HG03469 (cell line): ENCODE measurements around the gene AP1M1.

Source experiments
- ATAC-seq: cut with Tn5 transposase; IDR thresholded peaks from one replicate; pipeline ENCODE4 v1.9.1; 2021; ENCODE audit warnings: mild to moderate bottlenecking, moderate library complexity, moderate number of reproducible peaks; ENCODE audit not compliant: unreplicated experiment

The AP1M1 gene

DNA sequence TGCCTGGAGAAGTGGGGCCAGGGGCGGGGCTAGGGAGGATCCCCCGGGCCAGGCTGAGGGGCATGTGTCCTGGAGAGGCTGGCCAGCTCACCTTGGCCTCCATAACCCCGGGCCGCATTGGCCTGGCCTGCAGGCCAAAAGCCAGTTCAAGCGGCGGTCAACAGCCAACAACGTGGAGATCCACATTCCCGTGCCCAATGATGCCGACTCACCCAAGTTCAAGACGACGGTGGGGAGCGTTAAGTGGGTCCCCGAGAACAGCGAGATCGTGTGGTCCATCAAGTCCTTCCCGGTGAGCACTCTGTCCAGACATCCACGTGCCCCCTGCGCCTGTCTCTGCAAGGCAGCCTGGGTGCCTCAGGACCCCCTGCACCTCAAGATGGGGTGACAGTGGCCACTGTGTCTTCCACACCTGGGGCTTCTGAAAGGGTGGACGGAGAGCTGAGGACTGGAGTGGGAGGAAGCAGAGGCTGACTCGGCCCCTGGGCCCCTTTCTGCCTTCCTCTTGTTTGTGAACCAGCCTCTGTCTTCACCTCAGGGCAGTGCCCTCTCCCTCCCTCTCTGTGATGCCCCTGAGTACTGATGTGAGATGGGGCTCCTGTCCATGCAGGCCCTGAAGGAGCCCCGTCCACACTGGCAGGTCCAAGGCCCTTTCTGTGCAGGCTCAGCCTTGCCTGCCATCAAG, 31.1 kb downstream of the AP1M1 start:
- ATAC-seq: no peak

DNA sequence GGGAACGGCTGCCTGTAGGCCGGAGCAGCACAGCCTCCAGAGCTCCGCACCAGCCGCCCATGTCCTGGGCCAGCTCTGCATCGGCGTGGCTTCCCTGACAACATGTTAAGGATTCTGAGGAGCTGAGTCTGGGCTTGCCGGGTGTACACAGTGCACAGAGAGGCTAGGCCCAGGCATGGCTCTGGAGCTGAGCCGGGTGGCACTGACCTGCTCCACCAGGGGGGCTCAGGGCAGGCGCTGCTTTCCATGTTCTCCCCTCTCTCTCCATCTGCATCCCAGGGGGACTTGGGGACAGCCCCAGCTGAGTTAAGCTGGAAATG, 31.6 kb downstream of the AP1M1 start:
- no peak for ATAC-seq

DNA sequence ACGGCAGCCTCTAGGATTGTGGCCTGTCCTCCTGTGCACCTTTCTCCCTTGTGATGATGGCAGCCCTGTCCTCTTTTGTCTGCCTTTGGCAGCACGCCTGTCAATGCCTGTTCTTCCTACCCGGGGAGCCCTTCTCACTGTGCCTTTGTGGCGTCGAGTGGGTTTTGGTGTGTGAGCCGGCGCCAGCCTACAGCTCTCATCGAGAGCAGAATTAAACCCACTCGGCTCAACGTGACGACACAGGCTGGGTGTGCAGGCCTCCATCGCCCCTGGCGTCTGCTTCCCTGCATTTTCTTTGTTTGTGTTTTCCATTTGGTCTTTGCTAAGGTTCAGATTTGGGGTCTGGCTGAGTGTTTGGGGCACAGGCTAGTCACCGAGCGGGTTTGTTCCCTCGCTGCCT, 34.4 kb downstream of the AP1M1 start:
- ATAC-seq: no peak

DNA sequence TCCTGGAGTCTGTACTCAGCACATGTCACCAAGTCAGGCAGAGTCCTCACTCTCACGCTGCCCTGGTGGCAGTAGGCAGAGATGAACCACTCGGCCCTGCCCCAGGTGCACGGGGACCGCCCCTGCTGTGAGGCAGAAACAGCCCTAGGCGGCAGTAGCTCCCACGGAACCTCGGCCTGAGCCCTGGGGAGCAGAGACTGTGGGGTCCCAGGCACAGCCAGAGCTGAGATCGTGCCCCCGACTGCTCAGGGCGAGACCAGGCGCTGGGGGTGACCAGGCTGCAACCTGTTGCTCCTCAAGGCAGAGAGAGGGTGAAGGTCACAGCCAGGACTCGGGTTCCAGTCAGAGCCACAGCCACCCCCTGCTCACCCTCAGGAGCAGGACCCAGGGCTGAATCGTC, 34.9 kb downstream of the AP1M1 start:
- ATAC-seq: no peak

DNA sequence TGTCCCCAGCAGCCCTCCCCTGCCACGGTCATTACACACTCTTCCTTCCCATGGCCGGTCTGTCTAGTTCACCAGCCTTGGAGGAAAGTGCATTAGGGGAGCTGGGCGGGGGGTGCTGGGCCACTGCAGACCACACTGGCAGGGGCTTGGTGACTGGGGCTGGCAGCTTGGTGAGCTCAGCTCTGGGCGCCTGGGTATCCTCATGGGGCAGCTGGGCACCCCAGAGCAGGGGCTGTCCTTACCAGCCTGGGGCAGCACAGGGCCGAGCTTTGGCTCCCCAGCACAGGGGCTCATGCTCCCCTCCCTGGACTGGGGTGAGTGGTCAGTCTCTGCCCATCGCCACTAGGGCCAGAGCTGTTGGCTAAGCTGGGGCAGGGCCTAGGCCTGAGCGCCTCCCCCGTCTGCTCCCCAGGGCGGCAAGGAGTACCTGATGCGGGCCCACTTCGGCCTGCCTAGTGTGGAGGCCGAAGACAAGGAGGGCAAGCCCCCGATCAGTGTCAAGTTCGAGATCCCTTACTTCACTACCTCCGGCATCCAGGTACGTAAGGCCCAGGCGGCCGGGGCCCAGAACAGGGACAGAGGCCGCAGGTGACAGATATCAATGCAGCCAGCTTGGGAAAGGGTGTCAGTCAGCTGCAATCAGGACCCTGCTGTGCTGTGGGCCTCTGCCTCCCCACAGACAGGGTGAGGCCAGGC, 35.5 kb downstream of the AP1M1 start:
- ATAC-seq: no peak

DNA sequence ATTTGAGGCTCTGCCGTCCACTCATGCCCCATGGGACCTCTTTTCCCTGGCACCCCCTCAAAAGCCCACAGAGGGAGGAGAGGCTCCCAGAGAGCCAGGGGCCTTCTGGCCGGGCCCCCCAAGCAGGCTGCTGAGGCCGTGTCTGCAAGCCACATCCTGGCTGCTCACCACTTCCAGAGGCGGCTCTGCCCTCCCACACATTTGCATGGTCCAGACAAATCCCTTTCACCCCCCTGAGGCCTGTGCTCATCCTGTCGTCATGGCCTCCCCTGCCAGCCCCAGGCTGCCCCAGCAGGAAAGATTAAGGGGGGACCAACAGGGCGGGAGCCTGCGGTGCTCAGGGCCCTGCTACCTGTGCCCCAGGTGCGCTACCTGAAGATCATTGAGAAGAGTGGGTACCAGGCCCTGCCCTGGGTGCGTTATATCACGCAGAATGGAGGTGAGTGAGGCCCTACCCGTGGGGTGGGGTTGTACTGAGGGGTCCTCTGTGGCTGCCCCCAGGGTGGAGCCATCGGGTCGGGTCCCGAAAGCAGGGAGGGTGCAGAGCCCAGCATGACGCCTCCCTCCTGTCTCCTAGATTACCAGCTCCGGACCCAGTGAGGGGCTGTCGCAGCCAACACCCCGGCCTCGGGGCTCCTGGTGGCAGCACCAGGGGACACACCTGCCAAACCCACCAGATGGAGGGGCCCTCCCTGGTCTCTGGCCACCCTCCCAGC, 36.3 kb downstream of the AP1M1 start:
- no peak for ATAC-seq

DNA sequence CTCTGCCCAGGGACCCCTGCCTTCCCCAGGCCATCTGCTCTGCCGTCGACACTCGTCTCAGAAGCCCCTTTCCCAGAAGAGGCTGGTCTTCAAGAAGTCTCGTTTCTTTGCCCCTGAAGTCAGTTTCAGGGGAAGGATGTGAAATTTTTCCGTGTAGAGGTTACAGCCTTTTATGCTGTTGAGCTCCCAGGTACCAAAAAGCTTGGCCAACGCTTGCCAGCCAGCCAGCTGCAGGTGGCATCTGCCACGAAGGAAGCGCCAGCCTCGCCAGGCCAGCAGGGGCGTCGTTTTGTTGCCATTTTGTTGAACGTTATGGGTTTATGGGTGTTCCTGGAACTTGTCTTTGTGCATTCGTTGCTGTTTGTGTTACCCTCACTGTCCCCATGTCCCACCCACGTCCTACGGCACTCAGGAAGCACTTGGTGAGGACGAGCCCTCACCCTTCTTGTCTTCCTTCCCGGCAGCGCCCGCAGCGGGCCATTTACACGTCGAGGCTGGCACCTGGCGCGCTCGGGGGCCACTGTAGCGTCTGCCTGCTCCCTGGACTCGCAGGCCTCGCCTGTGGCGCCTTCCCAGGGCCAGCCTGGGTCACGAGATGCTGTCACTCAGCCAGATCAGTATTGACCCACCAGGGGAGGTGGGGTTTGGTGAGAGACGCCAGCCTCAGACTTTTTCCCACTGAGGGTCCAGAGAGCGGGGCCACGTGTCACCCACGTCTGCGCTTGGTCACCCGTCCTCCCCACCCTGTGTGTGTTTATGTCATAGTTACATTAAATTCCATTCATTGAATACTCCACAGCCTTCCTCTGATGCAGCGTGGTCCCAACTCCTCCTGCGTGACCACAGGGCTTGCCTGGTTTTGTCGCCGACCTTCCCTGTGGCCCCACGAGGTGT, 37.1 kb downstream of the AP1M1 start:
- no peak for ATAC-seq

DNA sequence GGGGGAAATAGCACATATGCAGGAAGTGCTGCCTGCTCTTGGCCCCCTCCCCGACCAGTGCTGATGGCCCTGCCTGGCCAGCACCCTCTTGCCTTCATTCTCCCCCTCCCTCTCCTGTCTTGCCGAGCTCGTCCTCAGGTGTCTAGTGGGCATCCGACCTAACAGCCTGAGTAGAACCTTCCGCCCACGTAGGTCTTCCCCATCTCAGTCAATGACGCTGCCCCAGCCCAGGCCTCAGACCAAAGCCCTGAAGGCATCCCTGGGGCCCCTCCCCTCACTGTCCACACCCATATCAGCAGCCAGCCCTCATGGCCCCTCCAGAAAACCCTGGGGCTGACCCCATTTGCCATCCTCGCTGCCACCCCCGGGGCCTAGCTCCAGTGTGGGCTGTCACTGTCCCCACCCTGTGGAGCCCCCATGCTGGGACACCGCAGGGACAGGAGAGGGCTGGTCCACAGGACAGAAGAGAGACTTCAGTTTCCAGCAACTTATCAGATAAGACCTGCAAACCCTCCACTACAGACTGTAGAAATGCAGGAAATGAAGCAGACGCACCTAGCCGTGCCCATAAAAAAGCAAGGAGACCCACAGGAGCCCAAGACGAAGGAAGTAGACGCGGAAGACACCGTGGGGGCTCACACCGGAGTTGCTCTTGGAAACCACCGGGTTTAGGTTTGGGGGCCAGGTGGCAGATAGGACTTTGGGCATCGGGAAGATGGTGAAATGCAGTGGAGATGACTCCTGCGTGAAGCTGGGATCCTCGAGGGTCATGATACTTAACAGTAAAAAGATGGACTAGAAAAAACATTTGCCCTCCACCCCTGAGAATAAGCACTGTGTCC, 38.3 kb downstream of the AP1M1 start:
- ATAC-seq: no peak

DNA sequence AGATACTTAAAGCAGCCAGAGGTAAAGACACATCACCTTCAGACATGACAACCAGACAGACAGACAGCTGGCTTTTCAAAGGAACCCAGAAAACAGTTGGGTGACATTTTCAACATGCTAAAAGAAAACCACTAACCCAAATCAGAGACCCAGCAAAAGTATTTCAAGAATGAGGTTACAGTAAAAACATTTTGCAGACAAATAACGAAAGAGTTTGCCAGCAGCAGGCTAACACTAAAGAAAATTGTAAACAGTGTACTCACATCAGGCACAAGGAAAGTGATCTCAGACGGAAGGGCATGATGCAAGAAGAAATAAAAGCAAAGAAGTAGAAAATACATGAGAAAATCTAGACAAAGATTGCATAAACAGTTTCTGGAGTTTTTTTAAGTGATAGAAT, 46.4 kb downstream of the AP1M1 start:
- no peak for ATAC-seq

DNA sequence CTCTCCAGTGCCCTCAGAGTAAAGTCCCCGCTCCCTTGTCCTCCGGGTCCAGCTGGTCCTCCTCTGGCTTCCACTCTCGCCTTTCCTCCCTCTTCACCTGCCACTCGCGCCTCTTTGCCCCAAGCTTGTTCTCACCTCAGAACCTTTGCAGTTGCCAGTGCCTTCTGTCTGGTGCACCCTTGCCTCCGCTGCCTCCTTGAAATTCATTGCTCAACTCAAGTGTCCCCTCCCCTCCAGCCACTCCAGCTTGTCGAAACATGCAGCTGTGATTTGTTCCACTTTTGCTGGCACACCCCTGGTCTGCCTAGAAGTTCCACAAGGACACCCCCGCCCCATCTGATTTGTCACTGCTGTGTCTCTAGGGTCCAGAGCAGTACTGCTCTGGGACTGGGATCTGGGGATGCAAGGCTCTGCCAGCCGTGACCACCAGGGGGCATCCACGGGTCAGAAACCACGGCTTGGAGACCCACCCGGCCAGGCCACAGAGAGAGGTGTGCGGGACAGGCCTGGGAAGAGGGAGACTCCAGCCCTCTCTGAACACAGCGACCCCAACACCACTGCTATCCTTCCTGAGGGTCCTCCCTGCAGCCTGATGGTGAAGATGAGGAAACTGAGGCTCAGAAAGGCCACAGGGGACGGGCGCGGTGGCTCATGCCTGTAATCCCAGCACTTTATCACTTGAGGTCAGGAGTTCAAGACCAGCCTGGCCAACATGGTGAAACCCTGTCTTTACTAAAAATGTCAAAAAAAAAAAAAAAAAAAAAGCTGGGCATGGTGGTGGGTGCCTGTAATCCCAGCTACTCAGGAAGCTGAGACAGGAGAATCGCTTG, 49.9 kb downstream of the AP1M1 start:
- ATAC-seq: no peak

DNA sequence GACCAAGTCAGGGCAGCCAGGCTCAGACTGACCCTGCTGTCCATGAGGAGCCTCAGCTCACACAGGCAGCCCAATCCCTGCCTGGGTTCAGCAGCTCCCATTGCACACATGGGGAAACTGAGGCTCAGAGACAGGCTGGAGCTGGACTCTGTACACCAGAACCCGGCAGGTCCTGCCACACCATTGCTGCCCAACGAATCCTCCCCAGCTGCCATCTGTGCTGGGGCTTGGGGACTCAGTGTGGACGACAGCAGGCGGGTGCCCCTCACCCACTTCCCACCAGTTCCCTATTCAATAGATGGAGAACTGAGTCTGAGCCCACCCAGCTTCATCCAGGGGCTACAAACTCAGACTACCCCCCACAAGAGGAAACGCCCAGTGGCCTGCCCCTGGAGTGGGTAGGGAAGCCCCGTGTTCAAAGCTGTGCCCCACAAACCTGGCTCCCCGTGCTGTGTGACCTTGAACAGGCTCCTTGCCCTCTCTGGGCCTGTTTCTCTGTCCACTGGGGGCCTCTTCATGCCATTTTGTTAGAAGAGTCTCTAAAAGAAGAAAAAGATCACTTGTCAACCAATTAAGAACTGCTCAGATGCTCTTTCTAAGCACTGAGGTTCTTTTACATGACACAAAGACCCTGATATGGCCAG, 50.8 kb downstream of the AP1M1 start:
- no peak for ATAC-seq

DNA sequence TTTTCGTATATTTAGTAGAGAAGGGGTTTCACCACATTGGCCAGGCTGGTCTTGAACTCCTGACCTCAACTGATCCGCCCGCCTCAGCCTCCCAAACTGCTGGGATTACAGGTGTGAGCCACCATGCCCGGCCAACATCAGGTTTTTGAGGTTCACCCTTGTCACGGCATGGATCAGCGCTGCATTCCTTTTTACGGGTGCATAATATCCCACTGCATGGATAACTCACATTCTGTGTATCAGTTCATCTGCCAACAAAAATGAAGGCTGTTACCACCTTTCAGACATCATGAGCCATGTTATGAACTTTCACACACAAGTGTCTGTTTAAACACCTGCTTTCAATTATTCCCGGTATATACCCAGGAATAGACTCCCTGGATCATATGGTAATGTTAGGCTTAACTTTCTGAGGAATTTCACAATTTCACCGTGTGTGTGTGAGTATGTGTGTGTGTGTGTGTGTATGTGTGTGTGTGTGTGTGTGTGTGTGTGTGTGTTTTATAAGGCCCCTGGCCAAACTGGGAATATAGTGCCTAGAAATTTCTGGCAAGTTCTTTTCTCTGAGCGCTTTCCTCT, 52.2 kb downstream of the AP1M1 start:
- ATAC-seq: no peak

DNA sequence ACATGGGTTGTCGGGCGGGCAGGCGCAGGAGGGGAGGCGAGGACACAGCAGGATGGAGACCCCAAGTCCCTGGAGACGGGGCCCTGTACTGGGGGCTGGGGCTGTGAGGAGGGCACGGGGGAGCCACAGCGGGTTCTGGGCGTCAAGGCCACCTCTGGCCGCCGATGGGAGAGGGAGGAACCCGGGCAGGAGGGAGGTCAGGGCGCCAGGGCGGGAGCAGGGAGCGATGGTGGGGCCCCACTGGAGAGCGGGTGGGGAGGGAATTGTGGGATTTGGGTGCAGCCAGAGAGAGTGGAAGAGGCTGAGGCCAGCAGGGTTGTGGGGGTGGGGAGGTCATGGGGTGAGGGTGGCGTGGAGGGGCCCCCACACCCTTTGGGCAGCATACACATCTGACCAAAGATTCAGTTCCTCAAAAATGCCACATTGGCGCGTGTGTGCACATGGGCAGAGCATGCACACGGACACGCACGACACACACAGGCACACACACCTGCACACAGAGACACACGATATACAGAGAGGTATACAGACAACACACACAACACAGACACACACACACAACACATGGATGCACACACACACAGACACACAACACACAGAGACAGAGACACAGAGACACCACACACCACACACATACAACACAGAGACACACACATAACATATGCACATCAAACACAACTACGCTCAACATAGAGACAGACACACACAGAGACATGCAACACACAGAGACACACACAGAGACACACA, 54.9 kb downstream of the AP1M1 start:
- ATAC-seq: no peak

DNA sequence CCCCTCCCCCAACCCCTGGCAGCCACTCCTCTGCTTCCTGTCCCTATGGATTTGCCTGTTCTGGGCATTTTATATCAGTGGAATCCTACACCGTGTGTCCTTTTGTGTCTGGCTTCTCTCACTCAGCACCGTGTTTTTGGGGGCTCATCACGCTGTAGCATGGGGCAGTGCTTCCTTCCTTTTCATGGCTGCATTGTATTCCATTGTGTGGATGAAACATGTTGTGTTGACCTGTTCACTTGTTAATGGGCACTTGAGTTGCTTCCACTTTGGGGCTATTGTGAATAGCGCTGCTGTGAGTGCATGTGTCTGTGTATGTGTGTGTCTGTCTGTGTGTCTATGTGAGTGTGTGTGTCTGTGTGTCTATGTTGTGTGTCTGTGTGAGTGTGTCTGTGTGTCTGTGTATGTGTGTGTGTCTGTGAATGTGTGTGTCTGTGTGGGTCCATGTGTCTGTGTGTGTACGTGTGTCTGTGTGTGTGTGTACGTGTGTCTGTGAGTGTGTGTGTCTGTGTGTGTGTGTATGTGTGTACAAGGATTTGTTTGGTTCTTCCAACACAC, 57.2 kb downstream of the AP1M1 start:
- ATAC-seq: no peak

DNA sequence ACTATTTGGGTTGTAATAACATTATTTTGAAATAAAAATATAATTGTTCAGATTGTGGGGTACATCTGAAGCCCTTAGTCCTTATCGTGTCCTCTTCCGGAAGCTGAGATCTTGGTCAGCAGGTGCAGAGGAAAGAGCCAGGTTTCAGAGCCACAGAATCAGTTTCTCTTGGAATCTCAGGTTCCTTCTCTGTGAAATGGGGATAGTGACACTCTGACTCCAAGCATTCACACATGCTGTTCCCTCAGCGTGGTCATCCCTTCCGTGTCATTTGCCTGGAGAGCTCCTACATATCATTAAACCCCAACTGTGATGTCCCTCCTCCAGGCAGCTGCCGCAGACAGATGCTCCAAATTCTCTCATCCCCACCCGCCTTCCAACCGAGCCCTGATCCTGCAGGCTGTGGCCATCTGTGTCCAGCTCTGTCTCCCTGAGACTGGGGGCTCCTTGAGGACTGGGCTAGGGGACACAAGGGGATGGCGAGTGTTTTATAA, 59.8 kb downstream of the AP1M1 start:
- ATAC-seq: no peak

DNA sequence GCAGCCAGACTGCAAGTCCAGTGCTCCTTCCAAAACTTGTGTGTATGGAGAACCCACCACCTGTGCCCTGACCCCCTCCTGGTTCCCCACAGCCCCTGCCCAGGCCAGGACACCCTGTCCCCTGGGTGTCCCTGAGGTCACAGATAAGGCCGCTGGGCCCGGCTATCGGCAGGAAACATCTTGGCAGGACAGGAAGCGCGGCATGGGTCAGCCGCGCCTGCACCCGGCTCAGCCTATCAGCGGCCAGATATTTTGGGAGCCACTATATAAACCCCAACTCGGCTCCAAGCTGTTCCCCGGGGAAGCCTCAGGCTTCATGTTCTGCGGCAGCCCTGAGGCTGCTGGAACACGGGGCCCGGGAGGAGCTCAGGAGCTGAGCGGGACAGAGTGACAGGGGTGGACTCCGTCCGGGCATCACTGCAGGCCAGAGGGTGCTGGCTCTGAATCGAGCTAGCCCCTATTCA, 60.8 kb downstream of the AP1M1 start:
- ATAC-seq: no peak

DNA sequence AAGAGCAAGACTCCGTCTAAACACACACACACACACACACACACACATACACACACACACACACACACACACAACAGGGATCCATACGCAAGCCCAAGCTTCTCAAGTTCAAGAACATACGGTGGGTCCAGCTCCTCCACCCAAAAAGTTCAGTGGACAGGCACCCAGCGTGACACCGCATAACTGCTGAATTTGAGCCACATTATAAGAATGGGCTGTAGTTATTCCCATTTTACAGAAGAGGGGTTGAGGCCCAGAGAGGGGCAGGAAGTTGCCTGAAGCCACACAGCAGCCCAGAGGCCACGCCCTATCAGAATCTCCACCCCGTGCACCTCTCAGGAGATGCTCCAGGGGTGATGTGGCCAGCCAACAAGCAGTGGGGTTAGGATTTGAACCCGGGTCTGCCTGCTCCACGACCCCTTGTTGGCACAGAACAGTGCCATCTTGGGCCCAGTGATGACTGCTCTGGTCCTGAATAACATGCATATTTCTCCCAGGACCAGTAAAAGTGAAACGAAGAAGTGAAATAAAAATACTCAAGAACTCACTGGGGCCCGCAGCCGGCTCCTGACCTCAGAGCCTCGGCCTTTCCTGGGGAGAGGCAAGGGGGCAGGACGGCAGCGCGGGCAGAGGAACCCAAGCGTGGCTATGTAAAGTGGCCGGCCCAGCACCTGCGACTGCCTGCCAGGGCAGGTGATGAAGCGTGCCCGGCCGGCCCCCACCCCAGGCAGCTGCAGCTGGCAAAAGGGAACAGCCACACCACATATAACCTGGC, 61.9 kb downstream of the AP1M1 start:
- peak; percentile 40 for ATAC-seq
